ENCODE results near the gene ADAP1. TPM values are rescaled to one million over a fixed set of nuclear protein-coding genes. Genes with fewer than 3 reads are reported as not detected.

ADAP1 gene
- total RNA-seq, 1 experiment from 2014 or later, result 6.2 TPM

GRCh38 chr7:868189-868486 lies 86.3 kb downstream of the ADAP1 start:
- no peak overlapping the region for H3T11ph ChIP-seq (ENCODE audit: low read length)
- TF ChIP-seq CTCF (conservative IDR thresholded peaks at IDR 0.05), result no peak
- no peak overlapping the region for H3K14ac ChIP-seq (ENCODE audit: insufficient read depth, low read length)
- no peak overlapping the region for H2BK5ac ChIP-seq (ENCODE audit: insufficient read length, low read length)
- H2BK20ac ChIP-seq (ENCODE audit: low read depth, low read length, poor library complexity, severe bottlenecking), result no peak overlapping the region
- Mint-ChIP-seq H3K9me3 (no peaks in the 10 kb centered on the region; a peak in 1 of 5 replicates), H3K4me3 (no peak overlapping the region), H3K27me3 (ENCODE audit: low read depth) (no peaks in the 10 kb centered on the region), H3K4me1 (no peaks in the 10 kb centered on the region), H3K36me3 (ENCODE audit: insufficient read depth in 1 of 3, low read depth in 3 of 3) (peaks cover 55 to 84% (median 84%) of the 10 kb centered on the region in 3 experiments), H3K27ac (no peak overlapping the region)
- H3K79me2 ChIP-seq (ENCODE audit: insufficient read depth, low read length), result no peaks in the 10 kb centered on the region
- no peaks in the 10 kb centered on the region for H3K23me2 ChIP-seq (ENCODE audit: insufficient read length, low read depth, low read length, poor library complexity, severe bottlenecking)
- no peak overlapping the region for H2BK120ac ChIP-seq (ENCODE audit: low read depth, low read length, poor library complexity, severe bottlenecking)
- H3K9me3 ChIP-seq (ENCODE audit: control insufficient read depth, low read depth, low read length), result no peaks in the 10 kb centered on the region
- no peak for DNase-seq
- H3K4me2 ChIP-seq (ENCODE audit: insufficient read depth, insufficient read length, low read length), result no peak overlapping the region
- H3K27me3 ChIP-seq (ENCODE audit: insufficient read depth, low read length), result no peaks in the 10 kb centered on the region
- H3K4ac ChIP-seq (ENCODE audit: low read depth, low read length), result no peak overlapping the region
- no peak overlapping the region for H4K91ac ChIP-seq (ENCODE audit: insufficient read length, low read depth, low read length)
- no peak overlapping the region for H3K18ac ChIP-seq (ENCODE audit: insufficient read length, low read depth, low read length)
- no peaks in the 10 kb centered on the region for H4K20me1 ChIP-seq (ENCODE audit: control insufficient read depth, insufficient read depth, insufficient read length)
- H4K5ac ChIP-seq (ENCODE audit: insufficient read length, low read depth, low read length), result no peak overlapping the region
- H3K9ac ChIP-seq (ENCODE audit: extremely low read depth, insufficient read length, low read length), result no peak overlapping the region
- H2AK5ac ChIP-seq (ENCODE audit: insufficient read length, low read length), result no peak overlapping the region
- H3K27ac ChIP-seq (ENCODE audit: insufficient read length, low read depth, low read length), result no peak overlapping the region
- H3K4me1 ChIP-seq (ENCODE audit: insufficient read depth, low read length), result no peaks in the 10 kb centered on the region
- no peak overlapping the region for H2BK12ac ChIP-seq (ENCODE audit: insufficient read length, low read depth, low read length)
- H4K8ac ChIP-seq (replicated peaks; ENCODE audit: insufficient read length, low read depth, low read length), result no peak overlapping the region
- H2AFZ ChIP-seq (ENCODE audit: low read length), result no peak overlapping the region
- H2BK15ac ChIP-seq (ENCODE audit: low read depth, low read length), result no peak overlapping the region
- WGBS (ENCODE audit: extremely low coverage, insufficient read length, low lambda C conversion rate), result no CpG with 5 or more reads among the region's 17 CpGs
- H3K79me1 ChIP-seq (ENCODE audit: insufficient read depth, low read depth, low read length, poor library complexity, severe bottlenecking), result no peaks in the 10 kb centered on the region
- no peak overlapping the region for H3K56ac ChIP-seq (ENCODE audit: insufficient read length, low read depth, low read length)
- no peak overlapping the region for H3K23ac ChIP-seq (ENCODE audit: insufficient read length, low read depth, low read length)

Data from H9 (cell line).